IMR-90 (cell line): Measurements from ENCODE around the gene FDPS.

Source experiments
- BHLHE40 ChIP-seq: fragments of 150-350 bp; IDR thresholded peaks from 2 replicates; pipeline ENCODE4 v1.6.1; 2016; ENCODE audit warnings: mild to moderate bottlenecking, low read depth, low read length
- CTCF ChIP-seq: conservative IDR thresholded peaks from 2 replicates; pipeline ENCODE4 v1.5.1; 2012; ENCODE audit warnings: mild to moderate bottlenecking, low read depth, low read length, improper control_type of control experiment
- MAFK ChIP-seq: IDR thresholded peaks from 2 replicates; pipeline ENCODE4 v1.6.1; 2012; ENCODE audit warnings: low read depth, low read length, improper control_type of control experiment
- MXI1 ChIP-seq: IDR thresholded peaks from 2 replicates; pipeline ENCODE4 v1.6.1; 2012; ENCODE audit warnings: low read depth, mild to moderate bottlenecking, low read length, moderate library complexity, borderline replicate concordance
- POLR2A ChIP-seq: IDR thresholded peaks from 2 replicates; pipeline ENCODE4 v1.6.1; 2012; ENCODE audit warnings: mild to moderate bottlenecking, low read depth, low read length

DNA sequence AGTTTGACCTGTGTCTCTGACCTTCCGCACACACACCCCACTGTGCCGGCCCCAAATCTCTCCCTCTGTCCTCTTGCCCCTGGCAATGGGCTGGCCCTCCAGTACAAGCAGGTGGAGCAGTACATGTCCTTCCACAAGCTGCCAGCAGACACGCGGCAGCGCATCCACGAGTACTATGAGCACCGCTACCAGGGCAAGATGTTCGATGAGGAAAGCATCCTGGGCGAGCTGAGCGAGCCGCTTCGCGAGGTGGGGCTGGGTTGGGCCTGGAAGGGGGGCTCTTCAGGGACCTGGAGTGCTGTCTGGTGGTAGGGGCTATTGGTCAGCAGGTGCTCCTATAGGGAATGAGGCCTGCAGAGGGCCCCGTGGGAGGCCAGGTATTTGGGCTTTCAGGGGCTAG is 23.6 kb upstream of the FDPS start:
- TF ChIP-seq MAFK (no peak), CTCF (no peak), BHLHE40 (no peak), POLR2A (no peak), MXI1 (no peak)
